ENCODE measurements around the gene ZNF26.

DNA sequence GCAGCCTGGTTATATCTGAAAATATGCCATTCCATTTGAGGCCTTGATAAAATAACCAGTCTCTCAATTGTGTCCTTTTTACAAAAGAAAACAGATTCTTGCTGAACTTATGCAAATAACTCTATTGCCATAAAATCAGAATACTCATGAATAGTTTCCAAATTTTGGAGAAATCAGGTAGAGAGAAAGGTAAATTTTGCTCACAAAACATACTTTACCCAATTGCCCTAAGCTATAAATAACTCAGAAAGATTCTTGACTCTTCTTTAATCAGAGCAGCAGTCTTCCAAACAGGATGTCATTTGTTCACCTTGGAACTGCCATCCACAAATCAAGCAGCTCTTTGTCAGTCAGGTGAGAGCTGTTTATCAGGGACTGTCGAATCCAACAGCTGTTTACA, 12.6 kb downstream of the ZNF26 start:
- no peak for TF ChIP-seq CTCF (IDR thresholded peaks at IDR 0.05; ENCODE audit: borderline replicate concordance, extremely low read depth, low read length, poor library complexity, severe bottlenecking)
- no peak for TF ChIP-seq EZH2 (IDR thresholded peaks at IDR 0.05; ENCODE audit: borderline replicate concordance, low read depth, low read length, severe bottlenecking)
